Activated T-cell treated with anti-CD3 and anti-CD28 coated beads, Interleukin-2, amount 50 U/mL, for 24 hours (primary cell): ENCODE data around the gene C1orf115.

Source experiments
- DNase-seq: peaks from one replicate; pipeline ENCODE4 v3.0.0-alpha.2; 2020
- H3K27ac Mint-ChIP-seq: 2 replicates; pipeline ENCODE4 v1.8.0; 2020; ENCODE audit warnings: mild to moderate bottlenecking, mixed read lengths
- H3K27me3 Mint-ChIP-seq: 2 replicates; pipeline ENCODE4 v1.8.0; 2020; ENCODE audit warnings: mixed read lengths
- H3K36me3 Mint-ChIP-seq: 2 replicates; pipeline ENCODE4 v1.8.0; 2020; ENCODE audit warnings: low read depth, mixed read lengths
- H3K4me1 Mint-ChIP-seq: 2 replicates; pipeline ENCODE4 v1.8.0; 2020; ENCODE audit warnings: low read depth, mixed read lengths
- H3K4me3 Mint-ChIP-seq: 2 replicates; pipeline ENCODE4 v1.8.0; 2020; ENCODE audit warnings: mild to moderate bottlenecking, moderate library complexity, mixed read lengths
- H3K9me3 Mint-ChIP-seq: 2 replicates; pipeline ENCODE4 v1.8.0; 2020; ENCODE audit warnings: mixed read lengths

C1orf115 gene

GRCh38 chr1:220684890-220685289 is 5.3 kb upstream of the C1orf115 start:
- peaks cover 3% of the 10 kb centered on the region for H3K4me1 Mint-ChIP-seq
- no peak overlapping the region for H3K4me3 Mint-ChIP-seq
- no peaks in the 10 kb centered on the region for H3K36me3 Mint-ChIP-seq
- DNase-seq = no peak
- H3K9me3 Mint-ChIP-seq = no peaks in the 10 kb centered on the region
- H3K27ac Mint-ChIP-seq = no peak overlapping the region
- H3K27me3 Mint-ChIP-seq = peaks cover 16% of the 10 kb centered on the region

DNA sequence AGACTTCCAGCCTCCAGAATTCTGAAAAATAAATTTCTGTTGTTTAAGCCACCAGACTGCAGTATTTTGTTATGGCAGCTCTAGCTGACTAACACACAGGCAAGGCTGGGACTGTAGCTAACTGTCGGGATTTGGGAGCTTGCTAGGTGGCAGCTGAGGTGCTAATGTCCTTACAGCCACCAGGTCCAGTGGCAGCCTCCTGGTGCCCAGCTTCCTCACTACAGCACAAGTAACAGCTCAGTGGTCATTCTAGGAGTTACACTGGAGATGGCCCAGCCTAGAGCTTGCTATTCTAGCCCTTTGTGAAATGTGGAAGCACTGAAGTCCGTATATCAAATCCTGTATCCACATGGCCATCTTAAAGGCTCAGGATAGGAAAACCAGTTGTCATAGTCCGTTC is 4.3 kb upstream of the C1orf115 start:
- DNase-seq = no peak
- peaks cover 19% of the 10 kb centered on the region for H3K27me3 Mint-ChIP-seq
- H3K36me3 Mint-ChIP-seq = no peaks in the 10 kb centered on the region
- no peak overlapping the region for H3K4me3 Mint-ChIP-seq
- no peak overlapping the region for H3K27ac Mint-ChIP-seq
- H3K4me1 Mint-ChIP-seq = peaks cover 6% of the 10 kb centered on the region
- no peaks in the 10 kb centered on the region for H3K9me3 Mint-ChIP-seq

GRCh38 chr1:220687809-220688208 is 2.4 kb upstream of the C1orf115 start:
- Mint-ChIP-seq H3K27me3 (peaks cover 29% of the 10 kb centered on the region), H3K27ac (no peak overlapping the region), H3K36me3 (no peaks in the 10 kb centered on the region), H3K4me3 (no peak overlapping the region), H3K9me3 (no peaks in the 10 kb centered on the region), H3K4me1 (peaks cover 9% of the 10 kb centered on the region)
- DNase-seq = no peak

GRCh38 chr1:220689666-220690065 is 497 bp upstream of the C1orf115 start:
- Mint-ChIP-seq H3K27ac (no peak overlapping the region), H3K36me3 (no peaks in the 10 kb centered on the region), H3K4me1 (peaks cover 9% of the 10 kb centered on the region), H3K27me3 (peaks cover 26% of the 10 kb centered on the region), H3K9me3 (no peaks in the 10 kb centered on the region), H3K4me3 (peak overlapping the region; percentile 80)
- no peak for DNase-seq

DNA sequence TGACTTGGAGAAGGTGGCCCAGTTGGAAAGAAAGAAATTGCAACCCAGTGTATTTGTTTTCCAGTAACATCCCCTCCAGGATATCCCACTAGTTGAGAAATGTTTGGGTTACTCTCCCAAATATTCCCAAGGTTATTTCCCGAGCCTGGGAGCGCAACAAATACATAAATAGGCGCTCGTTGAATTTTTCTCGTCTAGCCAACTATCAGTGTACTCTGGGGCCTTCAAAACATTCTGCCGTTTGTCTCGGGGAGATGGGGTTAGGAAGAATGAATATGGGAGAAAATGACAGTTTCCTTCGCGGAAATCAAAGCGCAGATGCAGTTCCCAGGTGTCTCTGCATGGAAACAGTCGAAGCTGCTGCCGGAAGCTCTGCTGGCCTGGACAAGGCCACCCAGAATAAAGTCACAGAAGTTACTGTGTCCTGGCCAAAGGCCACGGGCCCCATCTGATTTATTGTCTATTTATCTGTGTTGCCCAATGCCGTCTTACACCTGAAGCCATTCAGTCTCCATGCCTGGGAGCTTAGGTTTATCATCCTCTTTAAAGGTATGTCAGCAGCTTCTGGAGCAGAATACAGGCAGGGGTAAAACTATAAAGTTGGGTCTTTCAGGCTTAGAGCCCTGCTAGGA is 1.0 kb downstream of the C1orf115 start:
- no peaks in the 10 kb centered on the region for H3K9me3 Mint-ChIP-seq
- H3K4me3 Mint-ChIP-seq = peak overlapping the region; percentile 57
- H3K4me1 Mint-ChIP-seq = peaks cover 9% of the 10 kb centered on the region
- peaks cover 26% of the 10 kb centered on the region for H3K27me3 Mint-ChIP-seq
- no peak for DNase-seq
- no peaks in the 10 kb centered on the region for H3K36me3 Mint-ChIP-seq
- H3K27ac Mint-ChIP-seq = no peak overlapping the region

- no peaks in the 10 kb centered on the region for H3K36me3 Mint-ChIP-seq
- no peak for DNase-seq
- no peak overlapping the region for H3K4me3 Mint-ChIP-seq
- H3K27me3 Mint-ChIP-seq = peaks cover 24% of the 10 kb centered on the region
- peaks cover 9% of the 10 kb centered on the region for H3K4me1 Mint-ChIP-seq
- H3K27ac Mint-ChIP-seq = no peak overlapping the region
- no peaks in the 10 kb centered on the region for H3K9me3 Mint-ChIP-seq
Measured at GRCh38 chr1:220692436-220693228, 2.5 kb downstream of the C1orf115 start.

DNA sequence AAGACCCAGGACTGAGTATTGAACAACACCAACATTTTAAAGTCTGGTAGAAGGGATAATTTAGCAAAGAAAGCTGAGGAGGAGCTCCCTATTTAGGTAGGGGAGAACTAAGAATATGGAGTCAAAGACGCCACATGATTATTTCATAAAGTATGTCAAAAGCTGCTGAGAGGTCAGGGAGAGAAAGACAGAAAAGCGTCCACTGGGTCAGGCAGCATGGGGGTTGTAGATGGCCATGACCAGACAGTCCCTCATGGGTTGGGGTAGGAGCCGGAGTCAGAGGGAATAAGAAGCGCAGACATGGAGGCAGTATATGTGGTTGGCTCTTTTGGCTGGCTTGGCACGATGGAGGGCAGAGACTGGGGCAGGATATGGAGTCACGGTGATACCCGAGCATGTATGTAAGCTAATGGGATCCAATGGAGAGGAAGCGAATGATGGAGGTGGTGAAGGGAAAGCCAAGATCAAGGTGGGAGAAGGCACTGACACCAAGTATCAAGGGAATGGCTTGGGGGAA is 4.8 kb downstream of the C1orf115 start:
- Mint-ChIP-seq H3K27ac (no peak overlapping the region), H3K36me3 (no peaks in the 10 kb centered on the region)
- DNase-seq = no peak

GRCh38 chr1:220695426-220695825 is 5.3 kb downstream of the C1orf115 start:
- H3K4me3 Mint-ChIP-seq = no peak overlapping the region
- peaks cover 3% of the 10 kb centered on the region for H3K4me1 Mint-ChIP-seq
- H3K36me3 Mint-ChIP-seq = no peaks in the 10 kb centered on the region
- H3K27ac Mint-ChIP-seq = no peak overlapping the region
- peaks cover 12% of the 10 kb centered on the region for H3K27me3 Mint-ChIP-seq
- DNase-seq = no peak
- H3K9me3 Mint-ChIP-seq = no peaks in the 10 kb centered on the region

More for the DNA sequence above, 4.8 kb downstream of the C1orf115 start:
- Mint-ChIP-seq H3K27me3 (peaks cover 13% of the 10 kb centered on the region), H3K4me3 (no peak overlapping the region), H3K9me3 (no peaks in the 10 kb centered on the region), H3K4me1 (peaks cover 5% of the 10 kb centered on the region)

DNA sequence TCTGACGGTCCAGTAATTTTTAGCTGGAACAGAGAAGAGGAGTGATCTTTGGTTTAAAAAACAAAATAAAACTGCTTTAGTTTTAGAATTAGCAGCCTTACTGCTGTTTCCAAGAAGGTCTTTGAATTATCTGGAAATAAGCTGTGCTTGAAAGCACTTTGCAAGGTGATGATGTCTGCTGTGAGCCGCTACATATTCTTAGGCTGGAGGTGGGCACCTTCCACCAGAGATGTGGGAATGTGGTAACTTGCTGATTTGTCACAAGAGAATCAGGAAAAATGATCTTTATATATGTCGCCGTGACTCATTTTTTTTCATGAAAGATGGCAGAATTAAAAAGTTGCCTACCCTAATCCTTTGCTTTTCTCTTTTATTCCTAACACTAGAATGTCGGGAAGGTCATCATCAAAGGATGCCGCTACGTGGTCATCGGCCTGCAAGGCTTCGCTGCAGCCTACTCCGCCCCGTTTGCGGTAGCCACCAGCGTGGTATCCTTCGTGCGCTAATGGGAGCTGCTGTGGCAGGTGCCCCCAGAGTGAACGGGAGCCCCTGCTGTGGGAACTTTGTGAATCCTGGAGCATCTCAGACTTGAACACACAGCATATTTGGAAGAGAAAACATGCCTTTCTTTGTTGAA is 6.2 kb downstream of the C1orf115 start:
- H3K4me3 Mint-ChIP-seq = no peak overlapping the region
- DNase-seq = no peak

DNA sequence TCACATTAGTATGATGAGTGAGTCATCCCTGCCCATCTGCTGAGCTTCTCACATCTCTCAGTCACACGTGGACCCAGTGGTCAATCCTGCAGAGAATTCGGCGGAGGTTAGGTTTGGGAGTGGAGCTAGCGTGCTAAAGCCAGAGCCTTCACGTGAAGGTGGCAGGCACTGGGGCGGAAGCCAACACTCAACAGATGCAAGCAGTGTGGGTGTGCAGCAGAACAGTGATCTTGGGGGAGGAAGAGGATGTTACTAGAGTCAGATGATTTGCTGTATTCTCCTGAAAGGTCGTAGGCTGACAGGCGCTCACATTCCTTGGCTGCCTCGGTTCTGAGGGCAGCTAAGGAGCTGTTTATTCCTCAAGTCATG is 6.7 kb downstream of the C1orf115 start:
- H3K27me3 Mint-ChIP-seq = peaks cover 2% of the 10 kb centered on the region
- H3K4me3 Mint-ChIP-seq = no peak overlapping the region
- no peaks in the 10 kb centered on the region for H3K36me3 Mint-ChIP-seq
- no peak overlapping the region for H3K27ac Mint-ChIP-seq
- H3K9me3 Mint-ChIP-seq = no peaks in the 10 kb centered on the region
- no peak for DNase-seq
- no peaks in the 10 kb centered on the region for H3K4me1 Mint-ChIP-seq

More for the DNA sequence above, 6.2 kb downstream of the C1orf115 start:
- Mint-ChIP-seq H3K27ac (no peak overlapping the region), H3K27me3 (peaks cover 5% of the 10 kb centered on the region), H3K36me3 (no peaks in the 10 kb centered on the region), H3K9me3 (no peaks in the 10 kb centered on the region), H3K4me1 (no peaks in the 10 kb centered on the region)

DNA sequence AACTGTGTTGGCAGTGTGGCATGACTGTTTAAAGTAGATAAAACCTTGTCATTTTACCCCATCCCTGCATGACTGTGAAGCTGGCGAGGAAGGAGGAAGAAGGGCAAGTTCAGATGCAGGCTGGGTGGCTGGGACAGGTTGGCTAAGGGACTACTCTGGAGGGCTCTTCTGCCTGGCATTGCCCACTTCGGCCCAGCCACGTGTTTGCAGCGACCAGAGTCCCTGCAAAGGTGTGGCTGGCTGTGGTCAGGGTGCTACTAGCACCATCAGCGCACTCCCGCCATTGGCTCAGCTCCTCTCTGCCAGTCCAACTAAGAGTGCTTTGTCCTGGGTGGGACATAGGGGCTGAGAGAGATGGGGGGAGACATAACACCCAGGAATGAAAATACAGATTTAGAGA is 7.2 kb downstream of the C1orf115 start:
- no peak overlapping the region for H3K27ac Mint-ChIP-seq
- no peaks in the 10 kb centered on the region for H3K36me3 Mint-ChIP-seq
- DNase-seq = no peak
- peaks cover 5% of the 10 kb centered on the region for H3K27me3 Mint-ChIP-seq
- H3K4me3 Mint-ChIP-seq = no peak overlapping the region
- no peaks in the 10 kb centered on the region for H3K9me3 Mint-ChIP-seq
- no peaks in the 10 kb centered on the region for H3K4me1 Mint-ChIP-seq

GRCh38 chr1:220698607-220699016 is 8.4 kb downstream of the C1orf115 start:
- H3K4me3 Mint-ChIP-seq = no peak overlapping the region
- no peak overlapping the region for H3K27ac Mint-ChIP-seq
- no peaks in the 10 kb centered on the region for H3K4me1 Mint-ChIP-seq
- H3K36me3 Mint-ChIP-seq = no peaks in the 10 kb centered on the region
- DNase-seq = no peak
- no peaks in the 10 kb centered on the region for H3K9me3 Mint-ChIP-seq
- peaks cover 12% of the 10 kb centered on the region for H3K27me3 Mint-ChIP-seq

DNA sequence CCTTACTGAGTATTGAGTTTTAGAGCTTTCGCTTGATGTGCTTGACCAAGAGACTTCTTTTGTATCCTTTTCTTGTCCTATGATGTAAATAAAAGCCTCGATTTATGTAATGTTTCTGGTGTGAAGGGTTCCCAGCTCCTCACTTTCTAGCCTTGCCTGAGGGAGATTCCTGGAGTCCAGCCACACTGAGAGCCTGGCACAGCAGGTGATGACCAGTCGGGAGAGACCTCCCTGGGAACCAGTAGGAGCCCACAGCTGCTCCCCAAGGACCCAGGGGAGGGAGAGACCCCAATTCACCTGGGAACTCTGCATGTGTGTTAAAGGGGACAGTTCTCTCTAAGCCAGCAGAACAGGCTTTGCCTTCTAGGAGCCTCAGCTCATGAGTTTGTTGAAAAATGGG is 8.9 kb downstream of the C1orf115 start:
- no peak for DNase-seq
- no peak overlapping the region for H3K4me3 Mint-ChIP-seq
- no peaks in the 10 kb centered on the region for H3K9me3 Mint-ChIP-seq
- H3K4me1 Mint-ChIP-seq = no peaks in the 10 kb centered on the region
- no peak overlapping the region for H3K27ac Mint-ChIP-seq
- H3K27me3 Mint-ChIP-seq = peaks cover 15% of the 10 kb centered on the region
- H3K36me3 Mint-ChIP-seq = no peaks in the 10 kb centered on the region

DNA sequence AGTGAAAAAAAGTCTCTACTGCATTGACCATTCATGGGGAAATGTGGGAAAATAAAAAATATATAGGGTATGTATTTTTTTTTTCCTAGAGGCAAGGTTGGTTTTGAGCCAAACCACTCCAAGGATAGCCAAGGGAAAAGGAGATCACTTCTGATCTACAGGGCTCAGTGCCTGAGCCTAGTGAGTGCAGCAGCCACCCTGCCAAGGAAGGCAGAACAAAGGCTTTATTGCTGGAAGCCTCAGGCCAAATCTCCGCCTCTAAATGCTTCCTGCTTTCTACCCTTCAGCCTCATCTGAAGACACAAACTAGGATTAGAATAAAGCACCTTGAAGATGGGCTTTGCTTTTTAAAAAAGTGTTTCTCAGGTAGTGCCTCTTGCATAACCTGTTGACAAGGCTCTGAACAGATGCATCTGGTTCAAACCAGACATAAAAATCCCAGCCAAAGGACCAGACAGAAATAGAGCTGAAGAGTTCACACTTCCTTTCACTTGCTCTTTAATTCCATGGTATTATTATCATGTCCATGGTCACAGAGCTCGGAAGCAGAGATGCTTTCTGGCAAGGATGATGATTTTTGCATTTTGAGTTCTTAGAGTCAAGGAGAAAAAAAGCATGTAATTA is 10.5 kb downstream of the C1orf115 start:
- DNase-seq = no peak
- Mint-ChIP-seq H3K27me3 (peaks cover 15% of the 10 kb centered on the region), H3K4me1 (no peaks in the 10 kb centered on the region), H3K9me3 (no peaks in the 10 kb centered on the region), H3K27ac (no peak overlapping the region), H3K36me3 (no peaks in the 10 kb centered on the region), H3K4me3 (no peak overlapping the region)
